ENCODE data around the gene RTN1. TPM values are rescaled to one million over a fixed set of nuclear protein-coding genes. Genes with fewer than 3 reads are reported as not detected.

Gene RTN1
- total and polyA plus RNA-seq, 2 donors: 6.3 to 13.9 TPM

- WGBS: 6% methylated on average over 4 of the region's 4 CpGs
- Histone ChIP-seq H3K27ac (ENCODE audit: low read depth) (no peak overlapping the region), H3K4me1 (ENCODE audit: insufficient read depth) (no peaks in the 10 kb centered on the region), H3K36me3 (ENCODE audit: insufficient read depth) (no peaks in the 10 kb centered on the region), H3K4me3 (ENCODE audit: low read depth, low read length) (peak overlapping the region; percentile 45)
- no peak for DNase-seq (ENCODE audit: extremely low spot score)
Observed at GRCh38 chr14:59871166-59871495, 555 bp upstream of the RTN1 start.

GRCh38 chr14:59869381-59870255 lies 958 bp downstream of the RTN1 start:
- no peaks in the 10 kb centered on the region for H3K36me3 ChIP-seq (ENCODE audit: insufficient read depth)
- 7% methylated on average over 44 of the region's 44 CpGs for WGBS
- no peaks in the 10 kb centered on the region for H3K4me1 ChIP-seq (ENCODE audit: insufficient read depth)
- peak overlapping the region; percentile 45 for H3K4me3 ChIP-seq (ENCODE audit: low read depth, low read length)
- no peak overlapping the region for H3K27ac ChIP-seq (ENCODE audit: low read depth)
- no peak for DNase-seq (ENCODE audit: extremely low spot score)

GRCh38 chr14:59868021-59868420 lies 2.6 kb downstream of the RTN1 start:
- no peak overlapping the region for H3K27ac ChIP-seq (ENCODE audit: low read depth)
- WGBS: 41% methylated on average over 3 of the region's 3 CpGs
- H3K4me3 ChIP-seq (ENCODE audit: low read depth, low read length): no peak overlapping the region
- H3K4me1 ChIP-seq (ENCODE audit: insufficient read depth): no peaks in the 10 kb centered on the region
- no peak for DNase-seq (ENCODE audit: extremely low spot score)
- H3K36me3 ChIP-seq (ENCODE audit: insufficient read depth): no peaks in the 10 kb centered on the region

GRCh38 chr14:59863806-59864525 lies 6.6 kb downstream of the RTN1 start:
- 87% methylated on average over 2 of the region's 2 CpGs for WGBS
- Histone ChIP-seq H3K4me1 (ENCODE audit: insufficient read depth) (no peaks in the 10 kb centered on the region), H3K4me3 (ENCODE audit: low read depth, low read length) (no peak overlapping the region)

GRCh38 chr14:59857328-59857727 lies 13.2 kb downstream of the RTN1 start:
- Histone ChIP-seq H3K36me3 (ENCODE audit: insufficient read depth) (no peaks in the 10 kb centered on the region), H3K4me1 (ENCODE audit: insufficient read depth) (no peaks in the 10 kb centered on the region), H3K4me3 (ENCODE audit: low read depth, low read length) (no peak overlapping the region), H3K27ac (ENCODE audit: low read depth) (no peak overlapping the region)
- WGBS: 70% methylated on average over 2 of the region's 2 CpGs
- DNase-seq (ENCODE audit: extremely low spot score): no peak

More at GRCh38 chr14:59863806-59864525, 6.6 kb downstream of the RTN1 start:
- no peak for DNase-seq (ENCODE audit: extremely low spot score)
- Histone ChIP-seq H3K27ac (ENCODE audit: low read depth) (no peak overlapping the region), H3K36me3 (ENCODE audit: insufficient read depth) (no peaks in the 10 kb centered on the region)

GRCh38 chr14:59852350-59852749 lies 18.2 kb downstream of the RTN1 start:
- no peaks in the 10 kb centered on the region for H3K4me1 ChIP-seq (ENCODE audit: insufficient read depth)
- no peak overlapping the region for H3K4me3 ChIP-seq (ENCODE audit: low read depth, low read length)
- no peak overlapping the region for H3K27ac ChIP-seq (ENCODE audit: low read depth)
- whole genome bisulfite sequencing: 66% methylated on average over 2 of the region's 2 CpGs
- no peaks in the 10 kb centered on the region for H3K36me3 ChIP-seq (ENCODE audit: insufficient read depth)
- no peak for DNase-seq (ENCODE audit: extremely low spot score)

- Histone ChIP-seq H3K36me3 (ENCODE audit: insufficient read depth) (no peaks in the 10 kb centered on the region), H3K27ac (ENCODE audit: low read depth) (no peak overlapping the region), H3K4me1 (ENCODE audit: insufficient read depth) (no peaks in the 10 kb centered on the region), H3K4me3 (ENCODE audit: low read depth, low read length) (no peak overlapping the region)
- DNase-seq (ENCODE audit: extremely low spot score): no peak
- 83% methylated on average over 2 of the region's 2 CpGs for WGBS
Observed at GRCh38 chr14:59850458-59850857, 20.1 kb downstream of the RTN1 start.

GRCh38 chr14:59849411-59850130 lies 21.0 kb downstream of the RTN1 start:
- no peak overlapping the region for H3K4me3 ChIP-seq (ENCODE audit: low read depth, low read length)
- no peaks in the 10 kb centered on the region for H3K36me3 ChIP-seq (ENCODE audit: insufficient read depth)
- no peak for DNase-seq (ENCODE audit: extremely low spot score)
- WGBS: 90% methylated on average over 1 of the region's 1 CpG
- no peak overlapping the region for H3K27ac ChIP-seq (ENCODE audit: low read depth)
- H3K4me1 ChIP-seq (ENCODE audit: insufficient read depth): no peaks in the 10 kb centered on the region

GRCh38 chr14:59848671-59849070 lies 21.9 kb downstream of the RTN1 start:
- Histone ChIP-seq H3K36me3 (ENCODE audit: insufficient read depth) (no peaks in the 10 kb centered on the region), H3K4me1 (ENCODE audit: insufficient read depth) (no peaks in the 10 kb centered on the region), H3K4me3 (ENCODE audit: low read depth, low read length) (no peak overlapping the region), H3K27ac (ENCODE audit: low read depth) (no peak overlapping the region)
- DNase-seq (ENCODE audit: extremely low spot score): no peak
- WGBS: 76% methylated on average over 3 of the region's 3 CpGs

- Histone ChIP-seq H3K36me3 (ENCODE audit: insufficient read depth) (no peaks in the 10 kb centered on the region), H3K4me1 (ENCODE audit: insufficient read depth) (no peaks in the 10 kb centered on the region), H3K27ac (ENCODE audit: low read depth) (no peak overlapping the region), H3K4me3 (ENCODE audit: low read depth, low read length) (no peak overlapping the region)
- no peak for DNase-seq (ENCODE audit: extremely low spot score)
- 40% methylated on average over 3 of the region's 3 CpGs for WGBS
Observed at GRCh38 chr14:59847711-59848110, 22.9 kb downstream of the RTN1 start.

GRCh38 chr14:59846595-59846994 lies 24.0 kb downstream of the RTN1 start:
- Histone ChIP-seq H3K36me3 (ENCODE audit: insufficient read depth) (no peaks in the 10 kb centered on the region), H3K4me1 (ENCODE audit: insufficient read depth) (no peaks in the 10 kb centered on the region), H3K27ac (ENCODE audit: low read depth) (no peak overlapping the region), H3K4me3 (ENCODE audit: low read depth, low read length) (no peak overlapping the region)
- no peak for DNase-seq (ENCODE audit: extremely low spot score)
- 94% methylated on average over 2 of the region's 2 CpGs for WGBS

- WGBS: 84% methylated on average over 3 of the region's 3 CpGs
- no peaks in the 10 kb centered on the region for H3K36me3 ChIP-seq (ENCODE audit: insufficient read depth)
- no peaks in the 10 kb centered on the region for H3K4me1 ChIP-seq (ENCODE audit: insufficient read depth)
- DNase-seq (ENCODE audit: extremely low spot score): no peak
- no peak overlapping the region for H3K27ac ChIP-seq (ENCODE audit: low read depth)
- H3K4me3 ChIP-seq (ENCODE audit: low read depth, low read length): no peak overlapping the region
Observed at GRCh38 chr14:59845245-59845644, 25.3 kb downstream of the RTN1 start.

GRCh38 chr14:59844186-59844812 lies 26.3 kb downstream of the RTN1 start:
- H3K36me3 ChIP-seq (ENCODE audit: insufficient read depth): no peaks in the 10 kb centered on the region
- H3K4me1 ChIP-seq (ENCODE audit: insufficient read depth): no peaks in the 10 kb centered on the region
- DNase-seq (ENCODE audit: extremely low spot score): no peak
- H3K27ac ChIP-seq (ENCODE audit: low read depth): no peak overlapping the region
- WGBS: 84% methylated on average over 8 of the region's 8 CpGs
- no peak overlapping the region for H3K4me3 ChIP-seq (ENCODE audit: low read depth, low read length)
